Rectal smooth muscle tissue (tissue), 1 donor: ENCODE results near the gene CADPS2.
"Not testable (repeated sequence)": the region's sequence is repeated elsewhere in the genome, so short reads cannot be mapped to it uniquely, and the experiment has no call there.

ENCODE experiments used
- H3K27ac ChIP-seq: one replicate; pipeline ENCODE4 v1.7.0; 2013; ENCODE audit warnings: low read depth, low read length, inconsistent platforms
- H3K27me3 ChIP-seq: one replicate; pipeline ENCODE4 v1.7.0; 2013; ENCODE audit warnings: low read length; ENCODE audit not compliant: control insufficient read depth, insufficient read depth
- H3K36me3 ChIP-seq: one replicate; pipeline ENCODE4 v1.7.0; 2013; ENCODE audit warnings: low read length; ENCODE audit not compliant: control insufficient read depth, insufficient read depth
- H3K4me1 ChIP-seq: one replicate; pipeline ENCODE4 v1.7.0; 2013; ENCODE audit warnings: low read length; ENCODE audit not compliant: control insufficient read depth, insufficient read depth
- H3K4me3 ChIP-seq: one replicate; pipeline ENCODE4 v1.7.0; 2013; ENCODE audit warnings: low read length
- H3K9ac ChIP-seq: one replicate; pipeline ENCODE4 v1.7.0; 2013; ENCODE audit warnings: low read length

Gene CADPS2

GRCh38 chr7:122691569-122692235, 194.6 kb downstream of the CADPS2 start:
- no peaks in the 10 kb centered on the region for H3K36me3 ChIP-seq
- H3K27ac ChIP-seq, result no peak overlapping the region
- no peaks in the 10 kb centered on the region for H3K4me1 ChIP-seq
- no peak overlapping the region for H3K9ac ChIP-seq
- H3K4me3 ChIP-seq, result no peak overlapping the region
- H3K27me3 ChIP-seq, result no peaks in the 10 kb centered on the region

GRCh38 chr7:122689346-122690109, 196.7 kb downstream of the CADPS2 start:
- no peak overlapping the region for H3K4me3 ChIP-seq
- no peak overlapping the region for H3K27ac ChIP-seq
- H3K36me3 ChIP-seq, result no peaks in the 10 kb centered on the region
- no peaks in the 10 kb centered on the region for H3K4me1 ChIP-seq
- no peak overlapping the region for H3K9ac ChIP-seq
- H3K27me3 ChIP-seq, result no peaks in the 10 kb centered on the region

- H3K27ac ChIP-seq, result no peak overlapping the region
- H3K4me1 ChIP-seq, result no peaks in the 10 kb centered on the region
These were observed 197.8 kb downstream of the CADPS2 start for GRCh38 chr7:122688400-122688998.

GRCh38 chr7:122686360-122686878, 199.8 kb downstream of the CADPS2 start:
- Histone ChIP-seq H3K4me3 (no peak overlapping the region), H3K27ac (no peak overlapping the region), H3K4me1 (no peaks in the 10 kb centered on the region), H3K9ac (no peak overlapping the region), H3K36me3 (no peaks in the 10 kb centered on the region), H3K27me3 (no peaks in the 10 kb centered on the region)

More at GRCh38 chr7:122688400-122688998, 197.8 kb downstream of the CADPS2 start:
- Histone ChIP-seq H3K36me3 (no peaks in the 10 kb centered on the region), H3K27me3 (no peaks in the 10 kb centered on the region), H3K4me3 (no peak overlapping the region), H3K9ac (no peak overlapping the region)

- no peak overlapping the region for H3K4me3 ChIP-seq
- H3K27me3 ChIP-seq, result no peaks in the 10 kb centered on the region
- H3K27ac ChIP-seq, result no peak overlapping the region
- no peak overlapping the region for H3K9ac ChIP-seq
- H3K4me1 ChIP-seq, result no peaks in the 10 kb centered on the region
- no peaks in the 10 kb centered on the region for H3K36me3 ChIP-seq
These were observed 201.8 kb downstream of the CADPS2 start for GRCh38 chr7:122684504-122684903.

- no peak overlapping the region for H3K27ac ChIP-seq
- H3K4me3 ChIP-seq, result no peak overlapping the region
- no peak overlapping the region for H3K9ac ChIP-seq
- no peaks in the 10 kb centered on the region for H3K4me1 ChIP-seq
- no peaks in the 10 kb centered on the region for H3K27me3 ChIP-seq
- no peaks in the 10 kb centered on the region for H3K36me3 ChIP-seq
These were observed 203.3 kb downstream of the CADPS2 start for GRCh38 chr7:122682815-122683550.

- H3K27me3 ChIP-seq, H3K27ac ChIP-seq, H3K36me3 ChIP-seq, H3K9ac ChIP-seq, H3K4me1 ChIP-seq, H3K4me3 ChIP-seq: not testable (repeated sequence)
These were observed 205.1 kb downstream of the CADPS2 start for GRCh38 chr7:122681186-122681585.

- Histone ChIP-seq H3K4me3 (no peak overlapping the region), H3K4me1 (peaks cover 3% of the 10 kb centered on the region), H3K27me3 (no peaks in the 10 kb centered on the region), H3K27ac (no peak overlapping the region), H3K36me3 (no peaks in the 10 kb centered on the region), H3K9ac (no peak overlapping the region)
These were observed 206.4 kb downstream of the CADPS2 start for GRCh38 chr7:122679813-122680212.

- not testable (repeated sequence) for H3K4me1 ChIP-seq, H3K36me3 ChIP-seq, H3K9ac ChIP-seq, H3K27ac ChIP-seq, H3K27me3 ChIP-seq, H3K4me3 ChIP-seq
These were observed 207.0 kb downstream of the CADPS2 start for GRCh38 chr7:122679269-122679709.

GRCh38 chr7:122677149-122677548, 209.1 kb downstream of the CADPS2 start:
- no peak overlapping the region for H3K9ac ChIP-seq
- no peak overlapping the region for H3K27ac ChIP-seq
- no peaks in the 10 kb centered on the region for H3K27me3 ChIP-seq
- peaks cover 3% of the 10 kb centered on the region for H3K4me1 ChIP-seq
- H3K4me3 ChIP-seq, result no peak overlapping the region
- H3K36me3 ChIP-seq, result no peaks in the 10 kb centered on the region

GRCh38 chr7:122676466-122676865, 209.8 kb downstream of the CADPS2 start:
- Histone ChIP-seq H3K27ac (no peak overlapping the region), H3K4me1 (peaks cover 3% of the 10 kb centered on the region), H3K36me3 (no peaks in the 10 kb centered on the region), H3K4me3 (no peak overlapping the region), H3K27me3 (no peaks in the 10 kb centered on the region), H3K9ac (no peak overlapping the region)

GRCh38 chr7:122675621-122676020, 210.6 kb downstream of the CADPS2 start:
- Histone ChIP-seq H3K4me3 (no peak overlapping the region), H3K27me3 (no peaks in the 10 kb centered on the region), H3K36me3 (no peaks in the 10 kb centered on the region), H3K4me1 (peaks cover 3% of the 10 kb centered on the region), H3K9ac (no peak overlapping the region), H3K27ac (no peak overlapping the region)
